ENCODE results near the gene DACH2. TPM values are rescaled to one million over a fixed set of nuclear protein-coding genes. Genes with fewer than 3 reads are reported as not detected.

DACH2 gene
- total RNA-seq, 6 donors from 2014 or later = not detected

- Histone ChIP-seq H3K9me3 (no peaks in the 10 kb centered on the region), H3K27me3 (no peaks in the 10 kb centered on the region), H3K4me1 (no peaks in the 10 kb centered on the region), H3K4me3 (no peak overlapping the region), H3K27ac (no peak overlapping the region), H3K36me3 (no peaks in the 10 kb centered on the region)
- 16 to 20% methylated on average over 3 of the region's 3 CpGs for WGBS, 2 donors
- DNase-seq (no peak), ATAC-seq (ENCODE audit: low FRiP score in 2 of 2) (no peak)
- TF ChIP-seq CTCF (IDR thresholded peaks at IDR 0.05) (peak in 1 of 6 experiments; percentile 45), POLR2A (IDR thresholded peaks at IDR 0.05) (no peak)
Observed at GRCh38 chrX:86133761-86134160, 14.5 kb upstream of the DACH2 start.

DNA sequence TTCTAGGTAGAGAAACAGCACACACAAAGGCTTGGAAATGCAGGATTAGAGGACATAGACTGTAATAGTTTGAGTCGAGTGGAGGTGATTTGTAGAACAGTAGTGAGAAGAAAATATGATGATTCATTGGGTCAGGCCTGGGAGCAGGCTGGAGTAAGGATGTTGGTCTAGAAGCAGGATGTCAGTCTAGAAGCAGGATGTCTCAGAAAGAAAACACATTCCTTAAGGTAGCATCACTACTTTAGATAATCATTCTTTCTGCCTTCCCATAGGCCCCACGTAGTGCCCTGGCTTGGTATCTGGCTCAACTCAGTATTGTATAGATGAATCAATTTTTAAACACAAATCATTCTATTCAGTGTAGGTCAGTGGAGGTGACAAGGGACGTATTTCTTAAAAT is 11.2 kb upstream of the DACH2 start:
- no peak for ATAC-seq (ENCODE audit: low FRiP score in 2 of 2)
- DNase-seq = no peak
- Histone ChIP-seq H3K27me3 (no peaks in the 10 kb centered on the region), H3K9me3 (no peaks in the 10 kb centered on the region), H3K4me1 (no peaks in the 10 kb centered on the region), H3K36me3 (no peaks in the 10 kb centered on the region), H3K4me3 (no peak overlapping the region), H3K27ac (no peak overlapping the region)
- WGBS, 2 donors = 68 to 88% methylated on average over 3 of the region's 3 CpGs
- no peak for TF ChIP-seq CTCF (IDR thresholded peaks at IDR 0.05)
- no peak for TF ChIP-seq POLR2A (IDR thresholded peaks at IDR 0.05)
- TF ChIP-seq POLR2AphosphoS5 (IDR thresholded peaks at IDR 0.05) = no peak
- TF ChIP-seq EP300 (IDR thresholded peaks at IDR 0.05) = no peak

DNA sequence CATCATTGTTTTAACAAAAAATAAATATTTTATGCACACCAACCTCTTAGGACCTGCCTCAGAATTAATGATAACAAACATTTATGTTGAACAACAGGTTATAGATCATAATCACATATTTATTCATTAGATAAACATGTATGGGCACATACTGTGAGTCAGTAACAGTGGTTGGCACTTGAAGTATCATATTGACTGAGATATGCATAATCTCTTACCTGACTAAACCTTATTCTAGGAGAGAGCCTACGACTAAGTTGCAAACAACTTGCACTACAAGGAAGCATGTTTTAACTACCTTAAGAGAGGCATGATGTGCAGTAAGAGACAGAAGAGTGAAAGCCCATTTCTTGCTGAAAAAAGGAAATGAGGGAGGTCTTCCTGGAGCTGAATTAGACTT is 6.5 kb upstream of the DACH2 start:
- DNase-seq (no peak), ATAC-seq (ENCODE audit: low FRiP score in 2 of 2) (no peak)
- Histone ChIP-seq H3K4me1 (no peaks in the 10 kb centered on the region), H3K27me3 (no peaks in the 10 kb centered on the region), H3K36me3 (no peaks in the 10 kb centered on the region), H3K9me3 (no peaks in the 10 kb centered on the region), H3K27ac (no peak overlapping the region), H3K4me3 (no peak overlapping the region)
- 36 to 67% methylated on average over 1 of the region's 1 CpG for WGBS, 2 donors
- TF ChIP-seq POLR2A (IDR thresholded peaks at IDR 0.05) (no peak), CTCF (IDR thresholded peaks at IDR 0.05) (no peak), POLR2AphosphoS5 (IDR thresholded peaks at IDR 0.05) (no peak), EP300 (IDR thresholded peaks at IDR 0.05) (no peak)

DNA sequence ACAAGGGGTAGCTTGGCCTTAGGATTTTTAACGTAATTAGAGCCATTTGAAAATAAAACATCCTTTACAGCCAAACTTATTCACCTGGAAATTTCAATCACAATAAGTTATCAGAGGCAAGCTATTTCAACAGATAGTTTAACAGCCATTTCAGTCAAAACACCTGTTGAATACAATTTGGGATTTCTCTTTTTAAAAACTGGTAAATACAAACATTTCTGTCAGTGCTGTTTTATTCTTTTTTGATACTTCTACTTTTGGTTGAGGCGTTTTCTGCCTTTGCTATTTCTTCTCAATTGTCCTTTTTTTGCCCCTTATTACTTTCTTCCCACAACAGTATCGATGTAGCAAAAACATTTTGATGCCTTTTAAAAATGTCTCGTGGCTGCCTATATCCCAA is 2.1 kb upstream of the DACH2 start:
- H3K4me3 ChIP-seq = no peak overlapping the region
- H3K27me3 ChIP-seq = no peaks in the 10 kb centered on the region
- ATAC-seq (ENCODE audit: low FRiP score in 2 of 2) (no peak), DNase-seq (no peak)
- TF ChIP-seq POLR2AphosphoS5 (IDR thresholded peaks at IDR 0.05) (no peak), CTCF (IDR thresholded peaks at IDR 0.05) (no peak), POLR2A (IDR thresholded peaks at IDR 0.05) (no peak), EP300 (IDR thresholded peaks at IDR 0.05) (no peak)
- H3K27ac ChIP-seq = no peak overlapping the region
- 72 to 88% methylated on average over 4 of the region's 4 CpGs for WGBS, 2 donors
- H3K4me1 ChIP-seq = peaks cover 0 to 10% (median 6%) of the 10 kb centered on the region in 4 donors
- H3K36me3 ChIP-seq = no peaks in the 10 kb centered on the region
- H3K9me3 ChIP-seq = no peaks in the 10 kb centered on the region

DNA sequence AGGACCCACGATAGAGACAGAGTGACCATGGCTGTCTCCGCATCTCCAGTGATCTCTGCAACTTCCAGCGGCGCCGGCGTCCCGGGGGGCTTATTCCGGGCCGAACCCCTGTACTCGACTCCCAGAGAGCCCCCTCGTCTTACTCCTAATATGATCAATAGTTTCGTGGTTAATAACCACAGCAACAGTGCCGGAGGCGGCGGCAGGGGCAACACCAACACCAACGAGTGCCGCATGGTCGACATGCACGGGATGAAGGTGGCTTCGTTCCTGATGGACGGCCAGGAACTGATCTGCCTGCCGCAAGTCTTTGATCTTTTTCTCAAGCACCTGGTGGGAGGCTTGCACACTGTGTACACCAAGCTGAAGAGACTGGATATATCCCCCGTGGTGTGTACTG is 343 bp downstream of the DACH2 start:
- peak overlapping the region in 3 of 4 donors; percentile 38 to 53 (median 49) for H3K4me3 ChIP-seq
- no peaks in the 10 kb centered on the region for H3K9me3 ChIP-seq
- H3K4me1 ChIP-seq = peaks cover 0 to 10% (median 6%) of the 10 kb centered on the region in 4 donors
- peak in 1 of 2 donors; percentile 43 for ATAC-seq (ENCODE audit: low FRiP score in 2 of 2)
- H3K27me3 ChIP-seq = no peaks in the 10 kb centered on the region
- DNase-seq = no peak
- TF ChIP-seq EP300 (IDR thresholded peaks at IDR 0.05) = no peak
- TF ChIP-seq POLR2A (IDR thresholded peaks at IDR 0.05) = no peak
- TF ChIP-seq POLR2AphosphoS5 (IDR thresholded peaks at IDR 0.05) = no peak
- no peak for TF ChIP-seq CTCF (IDR thresholded peaks at IDR 0.05)
- 0 to 25% methylated on average over 2 to 19 of the region's 23 CpGs for WGBS, 2 donors
- no peak overlapping the region for H3K27ac ChIP-seq
- no peaks in the 10 kb centered on the region for H3K36me3 ChIP-seq

All from upper lobe of left lung (tissue), 6 donors.